GM21619 (cell line): ENCODE data around the gene KCTD13.
"Not testable (repeated sequence)": the region's sequence is repeated elsewhere in the genome, so short reads cannot be mapped to it uniquely, and the experiment has no call there.

Experiments
- ATAC-seq: cut with Tn5 transposase; IDR thresholded peaks from one replicate; pipeline ENCODE4 v1.9.1; 2021; ENCODE audit not compliant: unreplicated experiment

KCTD13 gene

DNA sequence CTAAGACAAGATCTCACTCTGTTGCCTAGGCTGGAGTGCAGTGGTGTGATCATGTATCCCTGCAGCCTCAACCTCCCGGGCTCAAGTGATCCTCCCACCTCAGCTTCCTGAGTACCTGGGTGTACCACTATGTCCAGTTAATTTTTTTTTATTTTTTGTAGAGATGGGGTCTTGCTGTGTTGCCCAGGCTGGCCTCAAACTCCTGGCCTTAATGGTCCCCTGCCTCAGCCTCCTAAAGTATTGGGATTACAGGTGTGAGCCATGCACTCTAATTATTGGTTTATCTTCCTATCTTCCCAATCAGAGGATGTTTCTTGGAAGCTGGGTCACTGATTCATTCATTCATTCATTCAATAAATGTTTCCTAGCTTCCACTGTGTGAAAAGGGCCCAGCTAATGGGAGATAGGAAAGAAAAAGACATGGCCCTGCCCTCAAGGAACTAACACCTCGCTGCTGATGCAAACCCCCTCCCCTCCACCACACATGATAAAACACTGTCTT, 17.3 kb downstream of the KCTD13 start:
- ATAC-seq = no peak

DNA sequence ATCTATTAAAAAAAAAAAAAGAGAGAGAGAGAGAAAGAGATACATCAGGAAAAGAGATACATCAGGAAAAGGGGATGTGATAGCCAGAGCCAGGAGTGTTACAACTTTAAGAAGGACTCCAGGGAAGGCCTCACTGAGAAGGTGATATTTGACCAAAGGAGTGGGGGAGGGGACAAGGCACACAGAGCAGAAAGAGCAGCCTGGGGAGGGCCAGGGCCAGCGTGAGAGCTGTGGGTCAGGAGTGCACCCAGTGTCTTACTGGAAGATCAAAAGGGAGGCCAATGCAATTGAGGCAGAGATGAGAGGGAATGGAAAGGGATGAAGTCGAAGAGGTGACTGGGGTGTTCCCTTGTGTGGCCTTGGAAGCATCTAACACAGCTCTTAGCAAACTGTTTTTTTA, 18.1 kb downstream of the KCTD13 start:
- no peak for ATAC-seq

DNA sequence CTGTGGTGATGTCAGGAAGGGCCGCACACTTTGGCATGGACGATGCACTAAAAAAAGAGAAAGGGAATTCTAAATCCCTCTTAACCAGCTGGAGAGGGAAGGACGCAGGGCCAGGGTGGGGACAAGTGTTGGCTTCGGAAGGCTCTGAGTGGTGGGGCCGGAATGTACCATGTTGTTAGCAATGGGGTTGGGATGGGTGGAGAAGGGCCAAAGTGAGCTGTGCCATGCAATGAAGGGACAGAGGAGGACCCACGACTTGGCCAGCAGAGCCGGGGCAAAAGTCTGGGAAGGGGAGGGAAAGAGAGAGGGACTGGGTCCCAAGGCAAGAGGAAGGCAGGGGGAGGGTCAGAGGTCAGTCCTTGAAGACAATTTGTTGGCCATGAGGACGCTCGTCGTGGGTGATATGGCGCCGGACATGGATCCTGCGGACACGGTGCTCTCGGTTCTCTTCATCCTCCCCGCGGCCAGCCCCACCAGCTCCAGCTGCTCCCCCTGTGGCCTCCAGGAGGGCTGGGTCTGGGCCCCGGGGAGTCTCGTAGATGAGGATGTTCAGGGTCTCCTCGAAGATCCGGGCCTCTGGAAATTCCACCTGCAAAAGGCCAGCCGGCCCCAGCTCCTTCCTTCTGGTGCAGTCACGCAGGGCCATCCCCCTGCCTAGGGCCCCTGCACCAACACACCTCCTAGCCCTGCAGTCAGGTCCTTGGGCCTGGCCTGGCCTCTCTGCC, 19.3 kb downstream of the KCTD13 start:
- no peak for ATAC-seq

DNA sequence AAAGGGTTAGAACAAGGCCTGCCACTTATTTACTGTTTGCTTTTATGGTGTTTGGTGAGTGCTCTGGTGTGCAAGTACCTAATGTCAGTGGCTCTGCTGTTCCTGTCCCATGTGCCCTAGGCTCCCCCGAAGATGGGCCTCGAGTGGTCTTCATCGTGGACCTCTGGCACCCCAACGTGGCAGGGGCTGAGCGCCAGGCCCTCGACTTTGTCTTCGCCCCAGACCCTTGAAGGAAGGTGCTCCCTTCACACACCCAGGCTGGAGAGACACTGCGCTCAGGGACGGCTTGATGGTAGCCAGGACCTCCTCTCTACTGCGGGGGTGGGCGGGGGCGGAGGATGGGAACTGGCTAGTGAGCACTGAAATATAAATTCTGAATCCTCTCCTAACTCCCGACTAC, 20.4 kb downstream of the KCTD13 start:
- no peak for ATAC-seq

DNA sequence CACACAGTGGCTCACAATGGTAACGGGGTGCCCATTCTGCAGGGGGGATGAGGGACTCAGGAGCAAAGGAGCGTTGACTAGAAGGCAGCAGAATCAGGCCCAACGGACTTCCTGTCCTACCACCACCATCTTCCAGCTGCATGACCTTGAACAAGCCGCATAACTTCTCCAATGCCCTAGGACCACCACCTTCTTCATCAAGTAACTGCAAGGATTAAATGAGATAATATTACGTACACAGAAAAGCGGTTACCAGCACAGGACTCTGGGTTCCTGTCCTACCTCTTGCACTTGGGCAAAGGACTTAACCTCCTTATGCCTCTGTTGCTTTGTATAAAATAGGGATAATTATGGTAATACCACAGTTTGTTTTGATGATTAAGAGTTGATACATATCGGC, 21.1 kb downstream of the KCTD13 start:
- ATAC-seq = no peak

DNA sequence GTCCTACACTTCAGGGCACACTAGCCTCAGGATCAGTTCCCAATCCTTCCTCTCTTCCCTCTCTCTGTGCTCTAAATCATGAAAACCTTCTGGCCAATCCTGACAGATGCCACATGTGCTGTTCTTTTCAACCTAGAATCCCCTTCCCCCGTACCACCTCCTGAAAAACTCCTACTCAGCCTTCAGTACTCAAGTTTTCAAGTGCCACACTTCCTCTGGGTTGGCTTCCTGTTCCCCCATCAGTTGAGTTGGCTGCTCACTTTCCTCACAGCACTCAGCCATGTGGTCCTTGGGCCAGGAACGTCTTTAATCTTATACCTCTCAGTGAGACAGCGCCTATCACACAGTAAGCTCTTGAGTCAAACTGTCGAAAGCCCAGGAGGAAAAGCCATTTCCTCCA, 22.4 kb downstream of the KCTD13 start:
- ATAC-seq = no peak

DNA sequence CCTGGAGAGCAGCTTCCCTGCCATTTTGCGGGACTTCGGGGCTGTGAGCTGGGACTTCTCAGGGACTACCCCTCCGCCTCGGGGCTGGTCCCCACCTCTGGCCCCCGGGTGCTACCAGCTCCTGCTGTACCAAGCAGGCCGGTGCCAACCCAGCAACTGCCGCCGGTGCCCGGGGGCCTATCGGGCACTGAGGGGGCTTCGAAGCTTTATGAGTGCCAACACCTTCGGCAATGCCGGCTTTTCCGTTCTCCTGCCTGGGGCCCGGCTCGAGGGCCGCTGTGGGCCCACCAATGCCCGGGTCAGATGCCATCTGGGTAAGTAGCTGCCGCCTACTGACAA, 24.4 kb downstream of the KCTD13 start:
- no peak for ATAC-seq

DNA sequence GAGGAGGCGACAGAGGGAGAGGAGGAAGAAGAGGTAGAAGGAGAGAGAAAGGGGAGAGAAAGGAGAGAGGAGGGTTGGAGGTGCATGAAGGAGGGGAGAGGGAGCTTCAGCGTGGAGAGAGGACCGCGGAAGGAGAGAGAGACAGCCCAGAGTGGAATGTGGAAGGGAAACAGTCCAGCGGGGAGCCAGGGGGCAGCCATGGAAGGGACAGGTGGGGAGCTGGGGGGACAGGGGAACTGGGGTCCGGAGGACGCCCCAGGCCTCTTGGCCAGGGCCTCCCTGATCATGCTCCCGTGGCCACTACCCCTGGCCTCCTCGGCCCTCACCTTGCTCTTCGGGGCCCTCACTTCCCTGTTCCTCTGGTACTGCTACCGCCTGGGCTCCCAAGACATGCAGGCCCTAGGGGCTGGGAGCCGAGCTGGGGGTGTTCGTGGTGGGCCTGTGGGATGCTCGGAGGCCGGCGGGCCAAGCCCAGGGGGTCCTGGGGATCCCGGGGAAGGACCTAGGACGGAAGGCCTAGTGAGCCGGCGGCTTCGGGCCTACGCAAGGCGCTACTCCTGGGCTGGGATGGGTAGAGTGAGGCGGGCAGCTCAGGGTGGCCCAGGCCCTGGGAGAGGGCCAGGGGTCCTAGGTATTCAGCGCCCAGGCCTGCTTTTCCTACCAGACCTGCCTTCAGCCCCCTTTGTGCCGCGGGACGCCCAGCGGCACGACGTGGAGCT, 25.0 kb downstream of the KCTD13 start:
- ATAC-seq = no peak

DNA sequence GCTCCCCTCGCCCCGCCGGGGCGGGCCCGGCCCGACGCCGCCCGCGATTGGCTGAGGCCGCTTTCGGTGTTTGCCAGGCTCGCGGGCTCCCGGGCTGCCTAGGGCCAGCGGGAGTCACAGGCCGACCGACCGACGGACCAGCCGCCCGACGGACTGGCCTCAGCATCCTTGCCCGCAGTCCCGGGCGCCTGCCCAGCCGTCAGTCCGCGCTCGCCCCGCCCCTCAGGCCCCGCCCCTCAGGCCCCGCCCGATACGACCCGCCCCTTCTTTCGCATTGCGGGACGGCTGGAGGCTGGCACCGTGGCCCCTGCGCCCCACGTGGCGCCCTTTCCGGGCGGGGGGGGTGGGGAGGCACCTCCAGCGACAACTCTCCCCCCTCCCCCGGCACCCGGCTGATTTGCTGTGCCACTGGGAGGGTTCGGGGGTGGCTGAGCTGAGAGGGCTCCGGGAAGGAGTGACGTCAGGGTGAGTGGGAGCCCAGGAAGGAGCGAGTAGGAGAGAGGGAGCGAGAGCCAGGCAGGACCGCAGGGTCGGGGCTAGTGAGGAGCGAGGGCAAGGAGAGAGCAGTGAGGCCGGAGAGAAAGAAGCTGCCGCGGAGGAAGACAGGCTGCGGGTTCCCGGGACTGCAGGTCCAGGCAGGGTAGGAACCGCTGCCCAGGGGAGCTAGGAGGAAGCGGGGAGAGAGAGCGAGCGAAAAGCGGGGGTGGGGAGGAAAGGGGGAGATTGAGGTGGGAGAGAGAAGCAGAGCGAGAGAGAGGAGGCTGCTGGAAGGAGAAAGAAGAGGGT, 25.7 kb downstream of the KCTD13 start, which contains the start of gene ASPHD1:
Gene ASPHD1, plus strand, starts transcription at position 387 of the 786 bp plus-strand sequence. CDS start 484 bp downstream, outside the sequence.
- ATAC-seq = no peak

DNA sequence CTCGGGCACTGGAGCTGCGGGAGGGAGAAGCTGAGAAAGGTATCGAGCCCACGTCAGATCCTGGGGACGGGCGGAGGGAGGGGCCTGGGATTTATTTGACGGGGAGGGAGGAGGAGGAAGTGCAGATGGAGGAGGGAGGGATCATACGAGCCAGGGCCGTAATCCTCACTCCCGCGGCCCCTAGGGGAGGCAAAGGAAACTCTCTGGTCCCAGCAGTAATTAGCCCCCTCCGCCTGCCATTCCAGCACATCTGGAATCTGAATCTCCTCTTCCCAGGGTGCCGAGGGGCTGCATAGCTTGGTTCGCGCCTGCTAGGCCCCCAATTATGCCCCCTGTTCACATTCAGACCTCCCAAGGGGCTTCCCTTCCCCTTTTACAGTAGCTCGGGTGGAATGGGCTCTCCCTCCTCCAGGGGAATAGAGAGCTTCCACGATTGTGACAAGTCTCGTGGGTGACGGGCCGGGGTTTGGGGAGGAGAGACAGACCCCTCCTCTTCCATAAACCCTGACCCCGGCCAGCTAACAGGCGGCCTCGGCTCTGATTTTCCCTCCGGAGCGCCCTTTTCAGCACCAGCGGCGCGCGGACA, 26.4 kb downstream of the KCTD13 start, which contains the start of gene SEZ6L2:
Gene SEZ6L2, minus strand, starts transcription at position 35 of the 586 bp plus-strand sequence. CDS start 531 bp downstream, outside the sequence.
- no peak for ATAC-seq

DNA sequence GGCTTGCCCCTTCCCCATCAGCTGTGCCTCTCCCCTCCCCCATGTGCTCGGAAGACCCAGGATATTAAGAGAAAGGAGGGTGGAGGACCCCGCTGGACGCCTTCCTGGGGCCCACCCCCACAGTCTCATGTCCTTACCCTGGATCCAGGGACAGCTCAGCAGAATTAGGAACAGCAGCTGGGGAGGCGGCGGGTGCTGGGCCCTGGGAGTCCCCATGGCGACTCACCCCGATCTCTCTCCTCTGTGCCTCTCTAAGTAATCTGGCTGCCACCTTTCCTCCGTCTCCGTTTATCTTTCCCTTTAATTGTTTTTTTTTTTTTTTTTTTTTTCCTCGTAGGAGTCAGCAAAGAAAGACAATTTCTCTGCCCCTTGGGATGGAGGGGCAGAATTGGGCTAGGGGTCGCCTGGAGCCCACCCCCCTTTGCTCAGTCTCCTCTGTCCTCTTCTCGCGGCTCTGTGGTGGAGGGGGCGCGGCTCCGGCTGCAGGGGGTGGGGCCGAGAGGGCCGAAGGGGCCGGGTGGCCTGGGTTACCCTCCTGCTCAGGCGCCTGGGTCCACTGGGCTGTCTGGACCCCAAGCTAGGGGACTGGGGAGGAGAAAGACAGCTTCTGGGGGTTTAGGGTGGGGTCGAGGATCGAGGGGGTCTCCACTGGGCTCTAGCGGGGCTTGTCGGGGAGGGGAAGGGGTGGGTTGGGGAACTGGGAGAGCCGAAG, 27.1 kb downstream of the KCTD13 start:
- ATAC-seq = no peak

DNA sequence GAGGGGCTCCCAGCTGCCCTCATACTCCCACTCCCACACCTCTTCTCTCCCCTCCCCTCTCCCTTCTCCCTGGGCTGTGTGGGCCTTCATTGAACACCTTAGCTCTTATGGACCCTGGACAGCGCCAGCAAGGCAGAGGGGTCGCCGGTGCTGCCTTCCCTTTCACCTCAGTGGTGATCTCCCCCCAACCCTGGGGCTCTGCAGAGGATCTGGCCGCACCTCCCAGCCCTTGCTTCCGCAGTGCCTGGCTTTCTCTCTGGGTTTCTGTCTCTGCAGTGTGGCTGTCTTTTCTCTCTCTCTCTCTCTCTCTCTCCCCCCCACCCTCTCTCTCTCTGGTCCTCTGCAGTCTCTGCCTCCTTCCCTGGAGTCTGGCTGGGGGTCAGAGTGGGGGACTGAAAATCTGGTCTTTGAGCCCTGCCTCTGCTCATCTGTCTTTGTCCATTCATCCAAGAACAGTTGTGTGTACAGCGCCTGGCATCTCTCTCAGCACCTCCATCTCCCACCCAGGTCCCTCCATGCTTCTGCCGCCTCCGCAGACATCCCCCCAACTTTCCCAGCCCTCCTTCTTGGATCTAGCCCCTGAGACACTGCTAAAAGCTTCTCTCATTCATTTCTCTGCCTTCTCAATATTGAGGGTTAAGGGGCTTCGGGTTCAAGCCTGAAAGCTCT, 27.8 kb downstream of the KCTD13 start:
- no peak for ATAC-seq

DNA sequence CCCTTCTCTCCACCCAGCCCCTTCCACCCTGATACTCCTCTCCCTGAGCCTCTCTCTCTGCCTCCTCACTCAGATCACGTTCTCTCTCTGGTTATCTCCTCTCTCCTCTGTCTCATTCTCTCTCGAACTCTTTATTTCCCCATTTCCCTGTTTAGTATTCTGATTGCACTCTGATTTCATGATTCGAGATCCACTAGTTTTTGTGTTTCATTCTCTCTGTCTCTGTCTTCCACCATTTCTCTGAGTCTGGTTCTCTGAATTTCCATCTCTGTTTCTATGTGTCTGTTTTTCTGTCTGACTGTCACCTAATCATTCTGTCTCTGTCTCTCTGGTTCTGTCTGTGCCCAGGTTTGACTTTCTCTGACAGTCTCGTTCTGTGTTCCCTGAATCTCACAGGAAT, 28.7 kb downstream of the KCTD13 start:
- no peak for ATAC-seq

DNA sequence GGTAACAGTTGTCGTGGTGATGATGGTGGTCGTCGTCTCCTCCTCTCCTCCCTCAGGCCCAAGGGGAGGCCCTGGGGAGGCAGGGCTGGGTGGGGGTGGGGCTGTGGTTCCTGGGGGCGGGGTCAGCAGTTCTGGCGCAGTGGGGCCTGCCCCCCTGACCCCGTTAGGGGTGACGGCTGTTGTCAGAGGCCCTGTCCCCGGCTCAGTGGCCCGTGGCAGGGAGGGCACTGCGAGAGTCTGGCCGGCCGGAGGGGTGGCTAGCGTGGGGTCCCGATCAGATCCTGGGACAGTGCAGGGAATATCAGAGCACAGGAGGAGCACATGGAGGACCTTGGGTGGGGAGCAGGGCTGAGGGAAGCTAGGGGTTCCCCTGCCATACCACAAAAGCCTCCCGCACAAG, 29.2 kb downstream of the KCTD13 start:
- ATAC-seq = no peak

DNA sequence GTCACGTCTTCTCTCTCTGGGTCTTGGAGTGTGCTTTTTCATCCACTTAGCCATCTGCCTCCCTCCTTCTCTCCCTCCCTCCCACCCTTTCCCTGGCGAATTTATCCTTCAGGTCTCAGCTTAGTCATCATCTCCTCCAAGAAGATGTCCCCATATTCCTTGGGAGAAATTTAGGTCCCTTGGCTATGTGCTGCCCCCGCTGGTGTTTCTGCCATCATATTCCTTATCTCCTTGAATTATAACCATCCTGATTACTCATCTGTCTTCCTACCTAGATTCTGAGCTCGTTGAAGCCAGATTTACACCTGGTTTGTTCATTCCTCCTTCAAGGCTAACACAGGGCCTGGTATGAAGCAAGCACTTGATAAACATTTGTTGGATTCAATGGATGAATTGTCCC, 31.7 kb downstream of the KCTD13 start:
- ATAC-seq = no peak

DNA sequence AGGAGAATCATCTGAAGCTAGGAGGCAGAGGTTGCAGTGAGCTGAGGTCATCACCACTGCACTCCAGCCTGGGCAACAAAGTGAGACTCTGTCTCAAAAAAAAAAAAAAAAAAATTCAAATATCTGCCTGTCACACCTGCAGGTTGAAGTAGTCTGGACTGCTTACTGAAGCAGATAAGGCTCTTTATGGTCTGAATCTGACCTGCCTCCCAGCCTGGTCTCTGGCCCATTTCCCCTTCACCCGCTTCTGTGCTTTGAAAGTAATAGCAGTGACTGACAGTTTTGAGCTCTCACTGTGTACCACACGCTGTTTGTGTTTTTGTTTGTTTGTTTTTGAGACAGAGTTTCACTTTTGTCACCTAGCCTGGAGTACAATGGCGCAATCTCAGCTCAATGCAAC, 32.5 kb downstream of the KCTD13 start:
- no peak for ATAC-seq

DNA sequence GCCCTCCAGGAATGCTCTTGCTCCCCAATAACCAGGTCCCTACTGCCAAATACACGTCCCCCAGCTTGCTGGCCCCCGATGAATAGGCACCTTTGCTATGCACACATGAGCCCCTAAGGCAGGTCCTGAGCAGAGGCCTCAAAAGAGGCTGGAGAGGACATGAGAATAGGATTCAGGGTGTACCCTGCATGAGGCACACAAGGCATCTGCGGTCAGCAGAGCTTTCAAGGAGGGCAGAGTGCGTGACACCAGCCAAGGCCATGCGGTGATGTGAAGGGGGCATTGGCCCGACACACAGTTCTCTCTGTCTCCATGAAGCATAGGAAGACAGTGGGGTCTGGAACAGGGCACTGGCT, 33.6 kb downstream of the KCTD13 start:
- ATAC-seq = no peak

DNA sequence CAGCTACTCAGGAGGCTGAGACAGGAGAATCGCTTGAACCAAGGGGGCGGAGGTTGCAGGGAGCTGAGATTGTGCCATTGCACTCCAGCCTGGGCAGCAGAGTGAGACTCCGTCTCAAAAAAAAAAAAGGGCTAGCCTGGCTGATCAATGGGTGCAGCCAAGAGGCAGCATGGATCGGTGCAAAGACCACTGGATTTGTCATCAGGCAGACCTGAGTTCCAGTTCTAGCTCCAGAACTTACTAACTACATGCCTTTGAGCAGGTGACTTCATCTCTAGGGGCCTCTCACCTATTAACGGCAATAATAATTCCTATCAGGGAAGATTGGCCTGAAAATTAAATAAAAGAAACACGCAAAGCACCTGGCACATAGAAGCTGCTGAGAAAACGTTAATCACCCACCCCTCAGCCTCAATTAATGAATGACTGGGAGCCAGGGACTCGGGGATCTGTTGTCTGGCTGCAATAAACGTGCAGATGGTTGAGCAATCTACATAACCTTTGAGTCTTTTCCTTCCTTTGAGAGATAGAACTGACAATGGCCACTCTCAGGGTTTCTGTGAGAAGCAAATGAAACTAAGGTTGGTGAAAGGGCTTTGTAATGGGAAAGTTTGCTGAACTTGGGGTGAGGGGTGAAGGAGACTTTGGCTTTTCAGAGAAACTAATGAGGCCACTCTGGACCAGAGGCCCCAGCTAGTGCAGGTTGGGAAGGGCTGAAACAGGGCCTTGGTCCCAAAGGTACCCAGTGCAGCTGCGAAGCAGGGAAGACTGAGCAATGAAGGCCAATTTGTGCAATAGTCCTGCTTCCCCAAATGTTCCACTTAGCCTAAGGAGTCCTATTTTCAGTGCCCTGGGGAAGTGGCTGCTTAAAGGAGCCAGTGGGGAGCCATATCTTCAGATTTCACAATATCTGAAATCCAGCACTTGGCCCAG, 34.2 kb downstream of the KCTD13 start:
- ATAC-seq = no peak

DNA sequence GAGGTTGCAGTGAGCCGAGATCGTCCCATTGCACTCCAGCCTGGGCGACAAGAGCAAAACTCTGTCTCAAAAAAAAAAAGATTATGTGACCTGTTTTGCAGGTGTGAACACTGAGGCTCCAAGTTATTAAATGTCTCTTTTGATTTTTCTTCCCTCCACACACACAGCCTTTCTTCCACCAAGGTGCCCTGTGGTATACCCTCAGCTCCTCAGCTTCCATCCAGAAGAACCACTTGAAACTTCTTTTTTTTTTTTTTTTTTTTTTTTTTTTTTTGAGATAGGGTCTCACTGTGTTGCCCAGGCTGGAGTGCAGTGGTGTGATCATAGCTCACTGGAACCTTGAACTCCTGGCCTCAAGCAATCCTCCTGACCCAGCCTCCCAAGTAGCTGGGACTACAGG, 36.7 kb downstream of the KCTD13 start:
- ATAC-seq = not testable (repeated sequence)
